ENCODE data around the gene NUMA1.

The NUMA1 gene

GRCh38 chr11:71955898-71956456 is 124.4 kb downstream of the NUMA1 start:
- Histone ChIP-seq H4K20me1 (ENCODE audit: insufficient read depth, low read length, poor library complexity, severe bottlenecking) (no peaks in the 10 kb centered on the region), H3K36me3 (ENCODE audit: insufficient read depth, low read length) (peaks cover 16% of the 10 kb centered on the region; the same call in 1 of the 2 replicates), H3K79me2 (ENCODE audit: insufficient read depth, low read length) (peaks cover 40% of the 10 kb centered on the region; the same call in 1 of the 2 replicates), H3F3A (ENCODE audit: low read depth) (no peaks in the 10 kb centered on the region), H3K9me3 (ENCODE audit: insufficient read depth, low read depth, low read length) (no peaks in the 10 kb centered on the region), H3K9ac (ENCODE audit: low read depth, low read length, poor library complexity, severe bottlenecking) (no peak overlapping the region), H3K4me2 (ENCODE audit: low read depth, low read length, poor library complexity, severe bottlenecking) (no peak overlapping the region), H3K4me1 (ENCODE audit: insufficient read depth, low read length, poor library complexity, severe bottlenecking) (no peaks in the 10 kb centered on the region), H3K9me2 (replicated peaks; ENCODE audit: low read depth, low read length) (no peaks in the 10 kb centered on the region), H2AFZ (ENCODE audit: low read length) (no peak overlapping the region), H3K27me3 (ENCODE audit: insufficient read depth, low read length, poor library complexity, severe bottlenecking) (no peaks in the 10 kb centered on the region), H3K4me3 (ENCODE audit: low read length, poor library complexity, severe bottlenecking) (no peak overlapping the region)
- TF ChIP-seq EZH2phosphoT487 (IDR thresholded peaks at IDR 0.05; ENCODE audit: borderline replicate concordance) (no peak), CTCF (conservative IDR thresholded peaks at IDR 0.05; ENCODE audit: low read length) (no peak)

Measured in Loucy (cell line).